Neural progenitor cell (in vitro differentiated cells): ENCODE results near the gene MTMR10.

ENCODE experiments used
- EZH2 ChIP-seq: fragments of 200-600 bp; sonication (generic); IDR thresholded peaks from 2 replicates; pipeline ENCODE4 v1.6.1; 2017; ENCODE audit warnings: antibody characterized with exemption, mild to moderate bottlenecking, moderate library complexity
- EZH2phosphoT487 ChIP-seq: fragments of 200-600 bp; sonication (generic); IDR thresholded peaks from 2 replicates; pipeline ENCODE4 v1.6.1; 2017; ENCODE audit warnings: antibody characterized with exemption
- TF ChIP-seq, protein P1 (sequence below): fragments of 200-600 bp; sonication (generic); IDR thresholded peaks from 2 replicates; pipeline ENCODE4 v1.5.1; 2017; ENCODE audit warnings: antibody characterized with exemption, mild to moderate bottlenecking

DNA sequence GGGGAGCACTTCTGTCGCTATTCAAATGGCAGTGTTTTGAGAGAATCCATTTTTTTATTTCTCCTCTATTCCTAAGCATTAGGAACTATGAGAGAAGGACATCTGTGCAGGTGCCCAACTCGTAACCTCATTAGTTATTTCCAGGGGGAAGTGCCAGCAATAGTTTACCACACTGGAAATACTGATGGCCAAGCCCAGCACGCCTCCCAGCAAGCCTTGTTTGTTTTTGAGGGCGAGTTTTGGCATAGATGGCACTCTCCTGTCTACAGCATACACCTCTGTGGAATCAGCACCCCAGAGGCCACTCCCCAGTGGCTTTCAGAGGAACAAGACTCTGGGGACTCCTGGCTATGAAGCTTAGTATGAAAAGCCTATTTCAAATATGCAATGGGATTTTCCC is 51.1 kb downstream of the MTMR10 start:
- TF ChIP-seq, protein P1, sequence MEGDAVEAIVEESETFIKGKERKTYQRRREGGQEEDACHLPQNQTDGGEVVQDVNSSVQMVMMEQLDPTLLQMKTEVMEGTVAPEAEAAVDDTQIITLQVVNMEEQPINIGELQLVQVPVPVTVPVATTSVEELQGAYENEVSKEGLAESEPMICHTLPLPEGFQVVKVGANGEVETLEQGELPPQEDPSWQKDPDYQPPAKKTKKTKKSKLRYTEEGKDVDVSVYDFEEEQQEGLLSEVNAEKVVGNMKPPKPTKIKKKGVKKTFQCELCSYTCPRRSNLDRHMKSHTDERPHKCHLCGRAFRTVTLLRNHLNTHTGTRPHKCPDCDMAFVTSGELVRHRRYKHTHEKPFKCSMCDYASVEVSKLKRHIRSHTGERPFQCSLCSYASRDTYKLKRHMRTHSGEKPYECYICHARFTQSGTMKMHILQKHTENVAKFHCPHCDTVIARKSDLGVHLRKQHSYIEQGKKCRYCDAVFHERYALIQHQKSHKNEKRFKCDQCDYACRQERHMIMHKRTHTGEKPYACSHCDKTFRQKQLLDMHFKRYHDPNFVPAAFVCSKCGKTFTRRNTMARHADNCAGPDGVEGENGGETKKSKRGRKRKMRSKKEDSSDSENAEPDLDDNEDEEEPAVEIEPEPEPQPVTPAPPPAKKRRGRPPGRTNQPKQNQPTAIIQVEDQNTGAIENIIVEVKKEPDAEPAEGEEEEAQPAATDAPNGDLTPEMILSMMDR, result no peak
- TF ChIP-seq EZH2 (no peak), EZH2phosphoT487 (no peak)
